Inflammatory macrophage (primary cell): Measurements from ENCODE around the gene CHPF2.
A peak's percentile ranks its signal among the peaks of the same experiment; 100 is the strongest.

Source experiments
- DNase-seq, 2 donors: peaks; one replicate each; pipeline ENCODE4 v3.0.0-alpha.2; 2020 to 2022

Gene CHPF2

DNA sequence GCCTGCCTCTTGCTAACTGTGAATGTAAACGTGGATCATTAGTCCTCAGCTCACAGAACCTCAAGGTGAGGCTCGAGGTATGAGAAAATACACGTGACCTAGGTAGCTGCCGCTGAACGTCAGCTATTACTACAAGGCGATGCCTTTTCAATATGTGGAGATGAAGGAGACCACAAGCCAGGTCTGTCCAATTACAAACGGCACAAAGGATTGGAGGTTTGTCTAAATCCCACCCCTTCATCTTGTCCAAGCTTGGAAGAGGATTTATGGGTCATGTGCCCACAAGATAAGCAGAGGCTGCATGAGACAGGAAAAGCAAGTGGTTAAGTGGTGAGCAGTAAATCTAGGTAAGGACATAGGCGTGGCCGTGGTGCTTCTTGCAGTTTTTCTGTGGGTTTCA lies 25.4 kb upstream of the CHPF2 start:
- no peak for DNase-seq

DNA sequence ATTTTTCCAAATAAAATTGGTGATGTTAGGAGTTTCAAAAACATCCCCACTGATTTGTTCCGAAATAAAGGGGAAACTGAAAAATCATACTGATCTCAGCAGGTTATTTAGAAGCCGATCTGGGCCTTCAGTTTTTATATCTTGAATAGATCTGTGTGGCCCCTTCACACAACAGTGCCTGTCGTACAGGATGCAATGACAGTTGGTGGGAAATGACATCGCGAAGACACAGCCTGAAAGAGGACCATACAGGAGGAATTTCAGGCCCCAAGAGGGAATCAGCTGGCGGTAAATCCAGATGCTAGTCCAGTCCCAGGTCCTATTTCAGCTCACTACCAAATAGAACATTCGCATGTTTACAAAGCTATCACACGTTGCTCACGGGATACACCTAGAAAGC lies 25.0 kb upstream of the CHPF2 start:
- DNase-seq: no peak

GRCh38 chr7:151207804-151208203 lies 24.5 kb upstream of the CHPF2 start:
- no peak for DNase-seq

DNA sequence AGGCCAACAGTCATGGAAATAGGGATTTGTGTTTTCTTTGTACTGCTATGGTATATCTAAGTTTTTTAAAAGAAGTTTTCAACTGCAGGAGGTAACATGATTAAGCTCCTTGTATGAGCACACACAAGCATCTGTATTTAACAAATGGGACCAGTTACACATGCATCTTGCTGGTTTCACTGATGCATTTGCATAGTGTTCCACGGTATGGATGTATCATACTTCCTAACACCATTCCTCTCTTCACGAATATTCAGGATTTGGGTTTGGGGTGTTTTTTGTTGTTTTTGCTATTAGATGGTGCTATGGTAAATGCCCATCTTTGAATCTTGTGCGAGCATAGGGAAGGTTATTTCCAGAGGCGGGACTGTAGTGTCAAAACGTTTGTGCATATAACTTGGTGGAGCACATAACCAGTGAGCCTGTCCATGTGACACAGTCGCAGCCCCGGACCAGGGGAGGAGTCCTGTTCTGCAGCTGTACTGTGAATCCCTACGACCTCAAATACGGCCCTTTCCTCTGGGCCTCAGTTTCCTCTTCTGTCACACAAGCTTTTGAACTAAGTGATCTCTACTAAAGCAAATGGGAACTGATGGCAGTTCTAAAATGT lies 23.9 kb upstream of the CHPF2 start:
- no peak for DNase-seq

- DNase-seq: no peak
Observed at GRCh38 chr7:151209588-151209987, 22.7 kb upstream of the CHPF2 start.

GRCh38 chr7:151210087-151210854 lies 22.0 kb upstream of the CHPF2 start, which contains the start of gene H2BK1:
TSS of gene H2BK1 (minus strand) at chr7:151210488. CDS start at chr7:151210318, 170 bp downstream.
- no peak for DNase-seq

DNA sequence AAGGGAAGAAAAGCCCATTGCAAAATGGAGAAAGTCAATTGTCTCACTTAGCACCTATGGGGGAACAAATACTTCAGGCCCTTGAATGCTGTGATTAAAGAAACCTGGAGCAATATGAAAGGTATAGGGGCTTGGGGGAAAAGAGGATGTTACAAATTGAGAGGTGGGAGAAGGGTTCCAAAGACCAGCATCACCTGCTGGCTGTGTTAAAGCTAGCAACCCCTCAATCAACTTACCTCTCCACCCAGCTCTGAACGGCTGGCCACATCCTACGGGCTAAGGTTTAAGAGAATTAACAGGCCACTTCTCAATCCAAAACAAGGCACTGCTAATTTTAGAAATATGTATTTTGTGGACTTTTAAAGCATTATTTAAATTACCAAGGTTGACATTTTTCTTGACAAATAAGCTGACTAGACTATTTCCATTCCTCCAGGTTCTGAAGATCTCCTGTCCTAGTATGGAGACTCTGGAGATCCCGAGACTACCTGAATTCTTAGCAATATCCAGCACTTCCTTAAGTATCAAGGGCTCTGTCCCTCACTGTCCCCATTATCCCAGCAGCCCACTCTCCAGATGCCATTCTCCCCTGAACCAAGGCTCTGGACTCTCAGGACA lies 21.0 kb upstream of the CHPF2 start:
- no peak for DNase-seq

- no peak for DNase-seq
Observed at GRCh38 chr7:151212626-151213025, 19.7 kb upstream of the CHPF2 start.

GRCh38 chr7:151213826-151214225 lies 18.5 kb upstream of the CHPF2 start:
- DNase-seq: no peak

- no peak for DNase-seq
Observed at GRCh38 chr7:151215396-151215795, 16.9 kb upstream of the CHPF2 start.

DNA sequence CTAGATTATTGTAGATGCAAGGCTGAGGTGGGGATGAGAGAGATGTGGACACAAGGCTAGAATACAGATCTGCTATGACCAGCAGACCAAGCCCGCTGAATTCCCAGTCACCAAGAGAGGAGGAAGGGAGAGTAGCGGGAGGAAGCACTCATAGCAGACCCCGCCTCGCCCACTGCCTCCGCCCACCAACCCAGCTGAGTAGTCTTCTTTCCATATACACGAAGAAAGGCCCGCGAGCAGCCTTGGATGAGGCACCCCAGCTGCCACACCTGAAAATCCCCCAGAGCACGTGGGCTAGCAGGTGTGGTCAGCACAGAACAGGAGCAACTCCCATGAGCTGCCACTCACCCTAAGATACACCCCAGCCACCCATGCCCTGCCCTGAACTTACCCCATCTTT lies 14.1 kb upstream of the CHPF2 start:
- no peak for DNase-seq

GRCh38 chr7:151223728-151224127 lies 8.6 kb upstream of the CHPF2 start:
- no peak for DNase-seq

DNA sequence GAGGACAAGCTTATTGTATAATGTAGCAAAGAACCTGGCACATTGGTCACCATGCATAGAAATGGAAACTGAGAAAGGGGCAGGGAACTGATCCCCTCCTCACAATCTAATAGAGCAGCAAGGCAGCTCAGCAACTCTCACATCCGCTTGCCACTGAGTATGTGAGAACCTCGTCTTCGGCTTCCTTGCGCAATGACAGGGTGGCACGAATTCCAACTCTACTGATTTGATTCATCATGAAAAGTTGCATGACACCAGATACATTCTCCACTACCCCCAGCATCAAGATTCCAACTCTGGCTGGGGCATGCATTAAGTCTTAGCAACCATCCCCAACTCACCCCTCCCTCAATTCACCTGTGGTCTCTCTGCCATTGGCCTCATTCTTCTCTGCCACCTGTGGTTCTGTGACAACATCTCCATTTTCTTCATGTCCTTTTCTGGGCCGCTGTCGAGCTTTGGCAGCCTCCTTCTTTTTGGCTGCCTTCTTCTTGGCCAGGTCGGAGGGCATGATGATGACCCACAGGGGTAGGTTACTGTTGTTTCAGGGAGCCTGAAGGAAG lies 6.3 kb upstream of the CHPF2 start:
- peak in 1 of 2 donors; percentile 23 for DNase-seq

DNA sequence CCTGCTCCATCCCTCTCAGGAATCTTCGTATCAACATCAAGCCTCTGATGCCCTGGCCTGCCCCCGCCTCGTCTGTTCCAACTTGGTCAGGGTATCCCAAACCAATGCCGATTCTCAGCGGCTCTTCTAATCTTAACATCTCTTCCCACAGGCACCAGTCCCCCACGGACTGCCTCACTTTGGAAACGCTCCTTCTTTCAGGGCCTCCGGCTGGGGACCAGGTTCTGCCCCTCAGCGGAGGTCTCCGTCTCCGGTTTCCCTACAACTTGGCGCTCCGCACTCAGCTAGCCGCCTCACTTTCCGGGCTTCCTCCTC lies 5.8 kb upstream of the CHPF2 start:
- peak in 1 of 2 donors; percentile 21 for DNase-seq

- DNase-seq: peak; percentile 99
Observed at GRCh38 chr7:151226875-151227782, 5.2 kb upstream of the CHPF2 start, which contains the start of gene ABCF2. TSS of gene ABCF2 (minus strand) at chr7:151227205. CDS start at chr7:151226458, 747 bp downstream.

DNA sequence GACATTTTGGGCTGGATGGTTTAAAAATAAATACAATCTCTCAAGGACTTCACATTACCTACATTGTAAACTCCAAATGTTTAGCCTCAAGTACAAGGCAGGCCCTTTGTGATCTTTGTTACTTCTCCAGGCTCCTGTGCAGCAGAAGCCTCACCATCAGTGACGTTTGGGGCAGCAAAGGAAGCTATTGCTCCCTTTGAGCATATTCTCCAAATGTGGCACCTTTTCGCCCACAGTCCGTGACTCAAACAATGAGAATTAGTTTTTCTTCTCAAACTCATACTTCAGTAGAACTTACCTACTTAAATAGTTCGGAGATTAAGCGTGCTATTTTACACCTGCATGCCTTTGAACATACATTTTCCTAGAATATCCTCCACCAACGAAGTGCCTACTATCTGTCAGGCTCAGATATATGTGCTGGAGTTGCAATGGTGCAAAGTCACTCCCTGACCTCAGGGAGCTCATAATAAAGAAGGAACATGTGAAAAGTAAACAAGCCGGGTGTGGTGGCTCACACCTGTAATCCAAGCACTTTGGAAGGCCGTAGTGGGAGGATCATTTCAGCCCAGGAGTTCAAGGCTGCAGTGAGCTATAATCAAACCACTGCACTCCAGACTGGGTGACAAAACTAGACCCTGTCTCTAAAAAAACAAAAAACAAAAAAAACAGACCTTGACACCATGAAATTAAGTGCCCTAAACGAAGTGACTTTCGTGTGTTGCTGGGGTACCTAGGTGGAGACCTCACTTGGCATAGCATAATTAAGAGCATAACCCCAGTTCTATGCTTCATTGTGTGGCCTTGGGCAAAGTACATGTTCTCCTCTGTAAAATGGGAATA lies 4.0 kb upstream of the CHPF2 start:
- no peak for DNase-seq

- no peak for DNase-seq
Observed at GRCh38 chr7:151229249-151229648, 3.0 kb upstream of the CHPF2 start.

DNA sequence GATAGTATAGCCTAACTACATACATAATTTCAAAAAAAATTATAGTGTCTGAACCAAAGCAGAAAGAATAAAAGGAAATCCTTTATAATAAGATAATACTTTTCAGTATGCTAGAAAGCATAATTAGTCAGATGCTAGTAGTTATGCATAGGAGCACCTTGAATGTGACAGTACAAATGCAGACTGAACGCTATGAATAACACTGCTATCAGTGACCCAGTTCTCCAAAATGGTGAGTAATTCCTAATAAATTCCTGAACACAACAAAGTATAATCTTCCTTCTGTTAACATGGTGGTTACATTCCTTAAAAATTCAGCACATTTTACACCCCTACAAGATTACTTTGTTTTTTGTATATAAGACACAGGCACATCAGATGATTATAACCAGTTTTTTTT lies 1.2 kb upstream of the CHPF2 start:
- no peak for DNase-seq

DNA sequence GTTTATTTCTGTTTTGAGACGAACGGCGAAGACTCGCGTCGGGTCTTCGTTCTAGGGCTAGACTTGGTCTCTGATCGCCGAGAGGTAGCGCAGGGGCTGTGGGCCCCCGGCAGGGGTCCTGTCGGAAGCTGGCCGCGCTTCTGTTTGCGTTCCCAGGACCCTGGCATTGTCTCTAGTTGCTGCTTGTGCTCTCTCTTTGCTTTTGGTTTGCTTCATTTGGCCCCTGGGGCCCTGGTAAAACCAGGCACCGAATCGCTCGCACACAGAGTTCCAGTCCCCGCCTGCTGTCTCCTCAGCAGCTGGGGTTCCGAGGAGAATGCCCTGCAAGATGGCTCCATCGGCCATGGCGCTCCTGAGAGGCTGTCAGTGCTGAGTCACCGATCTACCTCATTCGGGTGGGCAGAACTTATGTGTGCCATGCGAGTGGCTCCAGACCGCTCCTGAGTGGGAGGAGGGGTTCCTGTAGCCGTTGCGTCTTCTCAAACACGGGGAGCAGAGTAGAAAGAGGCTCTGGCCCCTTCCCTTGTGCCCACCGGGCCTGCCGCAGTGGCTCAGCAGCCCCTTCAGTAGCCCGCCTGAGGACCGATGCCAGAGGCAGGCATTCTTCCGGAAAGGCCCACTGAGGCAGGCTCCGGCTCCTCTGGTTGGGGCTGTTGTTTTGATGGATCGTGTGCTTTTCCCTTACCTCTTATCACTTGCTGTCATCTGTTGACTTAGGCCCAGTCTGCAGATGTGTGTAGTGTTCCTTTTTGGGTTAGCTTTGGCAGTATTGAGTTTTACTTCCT lies 826 bp downstream of the CHPF2 start:
- peak; percentile 76 to 88 for DNase-seq

- no peak for DNase-seq
Observed at GRCh38 chr7:151233804-151234203, 1.5 kb downstream of the CHPF2 start.
